GM19397 (cell line): Measurements from ENCODE around the gene ALX3.

Source experiments
- ATAC-seq: cut with Tn5 transposase; IDR thresholded peaks from one replicate; pipeline ENCODE4 v1.9.1; 2021; ENCODE audit warnings: mild to moderate bottlenecking, moderate library complexity; ENCODE audit not compliant: unreplicated experiment

Gene ALX3

DNA sequence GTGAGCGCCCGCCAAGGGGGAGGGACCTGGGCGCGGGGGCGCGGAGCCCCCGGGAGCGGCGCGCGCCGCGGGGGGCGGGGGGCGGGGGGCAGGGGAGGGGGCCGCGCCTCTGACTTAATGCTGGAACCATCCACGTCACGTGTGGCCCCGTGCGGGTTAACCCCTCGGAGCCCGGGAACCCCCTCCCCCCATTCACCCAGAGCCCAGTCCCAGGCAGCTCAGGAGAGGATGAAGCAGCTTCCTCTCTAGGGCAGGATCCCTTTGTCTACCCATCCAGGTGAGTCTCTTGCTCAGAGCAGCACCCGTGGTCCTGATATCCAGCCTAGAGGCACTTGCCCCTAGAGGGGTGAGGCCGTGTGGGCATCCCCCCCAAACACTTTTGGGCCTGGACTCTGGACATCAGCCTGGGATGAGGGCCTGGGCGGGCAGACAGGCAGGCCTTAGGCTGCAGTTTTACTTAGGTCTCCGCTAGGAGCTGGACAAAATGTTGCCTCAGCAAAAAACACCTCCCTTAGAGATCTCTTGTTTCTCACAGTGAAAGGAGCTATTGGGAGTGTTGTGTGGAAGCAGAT lies at the start of gene ALX3:
Gene ALX3, minus strand, starts transcription at position 2 of the 572 bp plus-strand sequence. CDS start 60 bp downstream, outside the sequence.
- ATAC-seq = no peak

DNA sequence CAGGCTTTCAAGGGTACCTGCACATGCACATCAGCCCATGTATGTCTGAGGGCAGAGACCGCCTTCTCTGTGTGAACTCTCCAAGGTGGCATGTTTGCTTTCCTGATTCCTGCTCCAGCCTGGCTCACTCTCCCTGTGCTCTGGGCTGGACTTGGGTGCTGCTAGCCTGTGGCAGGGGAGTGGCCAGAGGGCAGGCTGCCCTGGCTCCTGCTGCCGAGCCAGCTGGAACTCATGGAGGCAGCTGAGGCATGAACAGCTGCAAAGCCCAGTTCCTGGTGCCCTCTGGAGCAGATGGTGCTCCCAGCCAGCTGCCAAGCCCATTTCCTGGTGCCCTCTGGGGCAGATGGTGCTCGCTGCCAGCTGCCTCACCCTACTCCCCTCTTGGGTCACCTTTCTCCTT lies 49.4 kb upstream of the ALX3 start:
- ATAC-seq = no peak

DNA sequence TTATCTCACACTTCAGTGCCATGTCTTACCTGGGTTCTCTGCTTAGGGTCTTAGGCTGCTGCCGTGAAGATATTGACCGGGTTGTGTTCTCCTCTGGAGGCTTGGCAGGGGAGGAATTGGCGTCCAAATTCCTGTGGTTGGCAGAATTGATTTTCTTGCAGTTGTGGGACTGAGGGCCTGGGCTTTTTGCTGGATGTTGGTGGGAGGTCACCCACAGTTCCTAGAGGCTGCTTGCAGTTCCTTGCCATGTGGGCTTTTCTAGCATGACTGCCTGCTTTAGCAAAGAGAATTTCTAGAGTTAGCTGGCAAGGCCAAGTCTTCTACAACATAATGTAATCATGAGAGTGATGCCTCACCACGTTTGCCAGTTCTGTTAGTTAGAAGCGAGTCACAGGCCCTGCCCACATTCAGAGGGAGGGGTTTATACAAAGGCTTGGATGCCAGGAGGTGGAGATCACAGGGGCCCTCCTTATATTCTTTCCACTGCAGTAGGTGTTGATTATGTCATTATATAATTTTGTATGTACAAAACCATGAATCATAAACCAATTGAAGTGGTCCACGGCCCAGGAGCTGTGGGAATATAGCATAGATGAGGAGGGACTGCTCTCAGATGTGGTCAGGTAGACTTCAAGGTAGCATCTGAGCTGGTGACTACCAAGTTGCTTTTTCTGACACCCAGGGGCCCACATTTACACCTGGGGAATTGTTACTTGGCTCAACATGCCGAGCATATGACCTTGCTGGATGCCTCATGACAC lies 48.3 kb upstream of the ALX3 start:
- no peak for ATAC-seq

DNA sequence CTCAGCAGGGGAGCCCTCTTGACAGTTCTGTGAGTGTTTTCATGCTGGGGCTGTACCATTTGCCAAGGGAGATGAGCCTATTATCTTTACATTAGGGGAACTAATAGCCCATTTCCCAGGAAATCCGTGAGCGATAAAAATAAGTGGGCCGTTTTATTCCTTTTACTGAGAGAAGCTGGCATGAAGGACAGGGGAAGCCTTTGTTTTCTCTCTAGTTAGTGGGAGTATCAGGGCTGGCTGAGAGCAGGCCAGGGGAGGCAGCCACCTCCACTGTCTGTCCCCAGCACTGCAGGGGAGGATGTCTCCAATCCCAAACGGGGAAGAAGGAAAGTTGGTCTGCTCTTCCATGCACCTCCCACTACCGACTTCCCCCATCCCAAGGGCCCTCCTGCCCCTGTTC lies 44.3 kb upstream of the ALX3 start:
- no peak for ATAC-seq

DNA sequence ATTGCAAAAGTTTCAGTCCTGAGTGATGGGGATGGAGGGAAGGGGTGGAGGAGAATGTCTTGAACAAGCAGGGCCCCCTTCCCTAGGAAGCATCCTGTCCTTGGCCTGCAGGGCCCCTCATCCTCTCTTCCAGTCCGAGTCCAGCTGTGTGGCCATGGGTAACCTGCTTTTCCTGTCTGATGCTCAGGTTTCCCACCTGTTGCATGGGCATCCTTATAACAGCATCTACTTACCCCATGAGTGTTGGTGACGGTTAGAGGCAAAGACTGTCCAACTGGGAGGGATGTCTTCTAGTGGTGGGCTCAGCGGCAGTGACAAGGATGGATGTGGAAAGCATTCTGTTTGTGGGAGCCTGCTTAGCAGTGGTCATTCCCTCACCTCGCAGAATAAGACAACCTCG lies 43.7 kb upstream of the ALX3 start:
- no peak for ATAC-seq

DNA sequence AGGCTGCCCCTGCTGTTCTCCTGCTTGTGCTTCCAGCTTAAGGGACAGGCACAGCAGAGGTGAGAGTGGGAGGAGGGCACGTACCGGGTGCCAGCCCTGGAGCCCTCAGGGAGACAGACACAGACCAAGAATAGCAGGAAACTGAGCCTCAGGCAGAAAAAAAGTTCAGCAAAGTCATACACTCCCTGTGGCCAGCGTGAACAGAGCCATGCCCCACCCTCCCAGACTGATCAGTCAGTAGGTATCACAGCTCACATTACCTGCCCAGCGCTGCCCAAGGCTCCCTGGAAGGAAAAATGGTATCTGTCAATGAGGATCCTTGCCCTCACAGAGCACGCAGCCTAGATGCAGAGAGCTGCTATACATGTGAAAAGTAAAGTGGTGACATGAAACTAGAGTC lies 43.1 kb upstream of the ALX3 start:
- ATAC-seq = no peak

DNA sequence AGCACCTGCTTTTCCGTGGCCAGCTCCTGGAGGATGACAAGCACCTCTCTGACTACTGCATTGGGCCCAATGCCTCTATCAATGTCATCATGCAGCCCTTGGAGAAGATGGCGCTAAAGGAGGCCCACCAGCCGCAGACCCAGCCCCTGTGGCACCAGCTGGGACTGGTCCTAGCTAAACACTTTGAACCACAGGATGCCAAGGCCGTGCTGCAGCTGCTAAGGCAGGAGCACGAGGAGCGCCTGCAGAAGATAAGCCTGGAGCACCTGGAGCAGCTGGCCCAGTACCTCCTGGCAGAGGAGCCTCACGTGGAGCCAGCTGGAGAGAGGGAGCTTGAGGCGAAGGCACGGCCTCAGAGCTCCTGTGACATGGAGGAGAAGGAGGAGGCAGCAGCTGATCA lies 42.2 kb upstream of the ALX3 start:
- ATAC-seq = no peak

DNA sequence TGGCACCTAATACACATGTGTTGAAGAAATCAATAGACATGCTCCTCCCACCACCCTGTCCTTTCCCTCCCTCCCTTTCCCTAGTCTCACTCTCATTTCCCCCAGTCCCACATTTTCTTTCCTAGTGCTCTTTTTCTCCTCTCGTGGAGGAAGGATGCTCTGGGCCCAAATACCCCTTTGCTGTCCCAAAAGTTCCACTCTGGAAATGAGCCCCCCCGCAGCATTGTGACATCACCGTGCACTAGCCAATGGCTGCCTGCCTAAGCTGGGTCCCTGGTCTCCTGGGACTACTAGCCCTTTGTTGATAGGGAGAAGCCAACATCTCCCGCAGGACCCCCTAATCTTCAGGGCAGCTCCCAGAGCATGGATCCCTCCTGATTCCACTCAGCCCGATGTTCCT lies 41.7 kb upstream of the ALX3 start, which contains the start of gene UBL4B:
Gene UBL4B, plus strand, starts transcription at position 301 of the 400 bp plus-strand sequence. Its CDS starts 92 bp downstream, at position 393.
- ATAC-seq = no peak

DNA sequence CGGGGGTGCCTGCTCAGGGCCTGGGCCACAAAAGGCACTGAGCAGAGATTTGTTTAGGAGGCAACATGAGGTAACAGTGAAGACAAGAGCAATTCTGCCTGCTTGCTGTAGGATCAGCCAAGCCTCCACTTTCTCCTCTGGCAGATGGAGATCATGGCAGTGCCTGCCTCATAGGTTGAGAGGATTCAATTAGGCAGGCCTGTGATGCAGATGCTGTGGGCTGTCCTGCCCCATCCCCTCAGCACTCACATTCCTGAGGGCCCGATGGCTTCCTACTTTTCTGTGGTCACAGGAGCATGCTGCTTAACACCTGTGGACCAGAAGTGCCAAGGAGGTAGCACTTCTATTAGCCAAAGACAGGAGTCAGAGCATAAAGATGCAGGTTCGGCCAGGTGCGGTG lies 40.6 kb upstream of the ALX3 start:
- ATAC-seq = no peak

DNA sequence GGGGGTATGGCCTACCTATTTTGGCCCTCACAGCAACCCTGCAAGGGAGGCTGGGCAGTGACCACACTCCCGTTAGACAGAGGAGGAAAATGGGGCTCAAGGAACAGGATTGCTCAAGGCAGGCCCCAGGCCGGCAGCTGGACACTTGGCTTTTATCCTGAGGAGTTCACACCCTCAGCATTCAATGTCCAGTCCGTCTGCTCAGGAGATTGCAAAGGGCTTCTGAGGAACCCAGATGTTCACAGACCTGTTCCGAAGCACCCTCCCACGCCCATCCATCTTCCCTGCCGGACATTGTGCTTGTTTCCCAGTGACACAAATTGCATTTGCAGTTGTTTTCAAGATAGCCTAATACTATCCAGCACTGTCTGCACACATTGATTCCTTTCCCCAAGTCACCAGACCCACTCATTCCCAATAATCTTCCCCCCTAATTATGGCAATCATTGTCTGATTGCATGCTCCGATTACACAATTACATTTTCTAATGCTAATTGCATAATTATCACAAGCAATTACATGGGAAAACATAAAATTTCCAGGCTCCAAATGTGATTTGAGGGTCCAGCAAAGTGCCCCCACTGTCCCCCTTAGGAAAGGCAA lies 37.5 kb upstream of the ALX3 start:
- ATAC-seq = no peak

DNA sequence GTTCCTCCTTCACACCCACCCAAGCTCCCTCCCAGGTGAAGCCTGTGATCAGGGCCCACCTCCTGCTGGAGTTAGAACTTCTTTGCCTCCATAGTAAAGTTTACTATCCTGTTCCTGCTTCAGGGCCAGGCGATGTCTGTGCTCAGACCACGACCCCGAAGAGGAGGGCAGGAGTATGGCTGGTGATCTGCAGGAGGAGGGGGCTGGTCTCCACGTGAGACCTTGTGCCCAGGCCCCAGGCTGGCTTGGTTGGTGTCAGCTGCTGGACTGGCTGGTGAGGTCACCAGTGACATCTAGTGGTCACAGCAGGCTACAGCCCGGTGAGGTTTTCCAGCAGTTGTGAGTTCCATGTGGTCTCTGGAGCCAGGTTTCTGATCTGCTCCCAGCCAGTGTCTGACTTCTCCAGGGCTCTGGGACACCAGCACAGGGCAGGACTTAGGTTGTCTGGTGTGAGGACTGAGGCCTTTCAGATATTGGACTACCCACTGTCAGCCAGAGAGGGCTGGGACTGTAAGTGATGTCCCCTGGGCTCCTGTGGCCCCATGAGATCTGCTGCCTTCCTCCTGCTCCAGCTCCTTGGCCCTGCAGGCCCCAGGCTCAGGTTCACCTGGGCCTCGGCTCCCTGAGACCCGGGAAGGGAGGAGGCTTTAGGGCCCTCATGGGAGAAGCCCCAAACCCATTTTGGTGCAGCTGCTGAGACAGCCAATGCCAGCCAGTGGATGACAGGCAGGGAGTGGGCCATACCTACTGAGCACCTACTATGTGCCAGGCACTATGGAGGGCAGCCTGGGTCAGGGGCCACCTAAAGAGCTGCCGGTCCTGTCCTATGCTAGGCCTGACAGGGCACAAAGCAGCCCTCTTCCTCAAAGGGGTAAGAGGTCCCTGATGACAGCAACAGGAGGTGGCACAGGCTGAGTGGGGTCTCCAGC lies 35.8 kb upstream of the ALX3 start:
- no peak for ATAC-seq

DNA sequence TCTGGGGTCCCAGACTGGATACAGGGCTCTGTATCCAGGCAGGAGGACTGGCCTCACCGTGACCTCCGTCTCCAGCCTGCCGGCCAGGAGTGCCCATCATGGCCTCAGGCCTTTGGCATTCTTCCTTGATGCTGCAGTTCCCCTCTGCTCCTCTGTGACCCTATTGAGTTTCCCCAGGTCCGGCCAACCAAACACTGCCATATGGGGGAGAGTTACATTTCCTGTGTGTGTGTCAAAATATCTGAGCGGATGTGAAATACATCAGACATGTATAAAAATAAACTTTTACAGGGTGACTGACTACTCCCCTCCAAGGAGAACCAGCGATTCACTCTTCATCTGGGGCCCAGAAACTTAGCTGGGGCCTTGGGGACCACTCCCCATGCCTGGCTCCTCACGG lies 31.6 kb upstream of the ALX3 start:
- ATAC-seq = no peak

DNA sequence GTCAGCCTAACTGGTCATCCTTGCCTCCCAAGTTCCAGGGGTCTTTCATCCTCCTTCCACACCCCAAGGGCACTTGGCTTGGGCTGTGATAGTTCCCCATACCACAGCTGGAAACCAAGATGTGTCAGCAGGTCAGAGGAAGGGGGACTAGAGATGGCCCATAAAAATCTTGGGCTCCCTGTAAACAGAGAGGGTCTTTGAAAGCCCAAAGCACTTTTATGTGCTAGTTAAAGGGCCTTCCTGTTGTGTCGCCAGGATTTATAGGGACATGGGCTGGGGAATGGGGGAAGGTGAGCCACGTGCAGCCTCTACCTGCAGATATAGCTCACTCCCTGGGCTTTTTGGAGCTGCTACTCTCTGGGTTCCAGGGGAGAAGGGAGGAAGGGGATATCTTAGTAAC lies 29.9 kb upstream of the ALX3 start:
- no peak for ATAC-seq

DNA sequence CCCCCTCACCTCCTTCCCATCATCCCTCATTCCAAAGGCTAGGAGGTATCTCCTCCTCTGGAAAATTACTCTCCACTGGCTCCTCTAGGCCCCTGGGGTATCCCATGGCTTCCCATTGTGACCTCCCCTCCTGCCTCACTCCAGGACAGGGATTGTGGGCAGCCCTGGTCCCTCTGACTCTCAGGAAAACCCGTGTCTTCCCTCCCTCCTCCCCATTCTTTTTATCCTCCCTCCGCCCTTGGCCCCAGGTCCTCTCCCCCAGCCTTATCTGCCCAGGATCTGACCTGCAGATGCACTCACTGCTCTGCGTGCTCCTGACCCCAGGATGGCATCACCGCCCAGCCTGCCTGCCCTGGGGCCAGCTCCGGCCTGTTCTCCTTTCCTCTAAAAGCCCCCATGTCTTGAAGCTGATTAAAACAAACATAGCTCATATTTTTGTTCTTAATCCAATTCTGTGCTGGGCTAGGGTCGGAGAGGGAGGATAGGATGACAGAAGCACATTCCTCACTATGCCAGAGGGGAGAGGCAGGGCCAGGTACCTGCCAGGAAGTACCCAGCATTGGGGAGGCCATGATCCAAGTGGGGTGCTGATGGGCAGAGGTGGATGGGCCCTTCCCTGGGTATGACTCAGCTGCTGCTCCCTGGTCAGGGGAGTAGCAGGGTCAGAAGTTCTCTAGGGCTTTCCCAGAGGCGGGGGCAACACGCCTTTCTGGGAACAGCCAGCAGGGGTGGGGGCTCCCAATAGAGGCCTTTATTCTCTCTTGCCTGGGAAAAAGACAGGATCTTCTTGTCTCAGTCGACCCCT lies 28.0 kb upstream of the ALX3 start:
- ATAC-seq = no peak

DNA sequence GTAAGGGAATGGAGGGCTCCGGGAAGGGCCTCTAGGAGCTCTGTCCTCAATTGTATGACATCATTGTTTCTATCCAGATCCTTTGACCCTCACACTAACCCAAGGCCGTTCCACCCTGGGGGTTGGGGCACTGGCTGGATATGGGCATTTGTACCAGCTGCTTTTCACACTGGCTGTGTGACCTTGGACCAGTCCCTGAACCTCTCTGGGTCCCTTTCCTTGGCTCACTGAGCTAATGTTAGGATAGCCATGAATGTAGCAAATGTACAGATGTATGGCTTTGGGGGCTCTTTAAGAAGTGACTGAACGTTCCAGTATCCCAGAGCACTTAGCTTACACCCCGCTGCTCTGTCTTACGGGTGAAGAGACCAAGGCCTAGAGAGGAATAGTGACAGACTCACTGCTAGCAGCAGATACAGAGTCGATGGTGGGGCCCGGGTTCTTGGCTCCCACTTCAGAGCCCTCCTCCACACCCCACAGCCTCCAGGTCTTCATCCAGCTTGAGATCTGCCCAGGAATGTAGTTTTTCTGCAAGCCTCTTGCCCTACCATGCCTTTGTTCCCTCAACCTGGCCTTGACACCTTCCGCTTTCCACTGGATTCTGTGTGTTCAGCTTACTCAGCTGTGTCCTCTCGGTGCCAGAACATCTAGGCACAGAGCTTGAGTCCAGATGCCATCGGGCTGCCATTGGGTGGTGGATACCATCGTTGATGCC lies 27.2 kb upstream of the ALX3 start:
- ATAC-seq = no peak

DNA sequence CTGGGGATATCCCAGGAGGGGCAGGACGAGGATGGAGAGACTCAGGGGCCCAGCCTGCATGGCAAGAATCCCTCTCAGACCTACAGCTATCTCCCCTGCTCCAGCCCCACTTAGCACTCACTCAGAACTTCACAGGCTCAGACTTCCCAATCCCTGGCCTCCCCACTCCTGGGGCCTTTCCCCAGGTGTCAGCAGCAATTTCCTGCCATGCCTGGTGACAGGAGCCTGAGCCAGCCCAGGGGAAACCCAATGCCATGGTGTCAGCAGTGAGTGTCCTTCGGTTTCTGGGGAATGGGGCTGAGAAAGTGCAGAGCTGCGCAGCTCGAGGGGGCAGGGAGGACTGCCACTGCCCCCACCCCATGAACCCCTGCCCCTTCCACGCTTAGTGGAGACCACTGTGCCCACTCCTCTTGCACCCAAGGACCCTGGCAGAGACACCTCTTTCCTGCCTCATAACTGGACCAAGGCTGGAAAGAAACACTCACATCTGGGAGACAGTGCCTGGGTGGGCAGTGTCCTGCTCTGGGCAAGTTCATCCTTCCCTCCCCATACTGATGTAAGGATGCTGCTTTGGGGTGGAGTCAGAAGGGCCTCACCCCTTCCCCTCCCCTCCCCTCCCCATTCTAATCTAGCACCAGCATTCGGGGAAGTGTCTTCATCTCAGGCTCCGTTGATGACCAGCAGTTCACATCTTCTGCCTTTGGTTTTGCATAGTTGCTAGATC lies 24.6 kb upstream of the ALX3 start:
- ATAC-seq = no peak

DNA sequence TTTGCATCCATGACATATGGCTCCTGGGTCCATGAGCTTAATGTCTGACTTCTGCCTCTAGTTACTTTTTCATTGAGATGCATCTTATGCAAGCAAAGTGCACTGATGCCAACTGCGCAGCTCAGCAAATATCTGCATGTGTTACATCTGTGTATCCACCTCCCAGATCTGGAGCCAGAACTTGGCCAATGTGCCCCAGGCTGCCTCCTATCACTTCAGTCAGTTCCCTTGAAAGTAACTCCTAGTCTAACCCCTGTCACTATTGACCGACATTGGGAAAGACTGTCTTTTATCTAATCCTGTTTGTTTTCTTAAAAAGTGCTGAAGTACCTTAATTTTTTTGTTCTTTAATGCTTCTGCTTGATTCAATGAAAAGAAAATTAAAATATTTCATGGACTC lies 22.5 kb upstream of the ALX3 start:
- no peak for ATAC-seq

DNA sequence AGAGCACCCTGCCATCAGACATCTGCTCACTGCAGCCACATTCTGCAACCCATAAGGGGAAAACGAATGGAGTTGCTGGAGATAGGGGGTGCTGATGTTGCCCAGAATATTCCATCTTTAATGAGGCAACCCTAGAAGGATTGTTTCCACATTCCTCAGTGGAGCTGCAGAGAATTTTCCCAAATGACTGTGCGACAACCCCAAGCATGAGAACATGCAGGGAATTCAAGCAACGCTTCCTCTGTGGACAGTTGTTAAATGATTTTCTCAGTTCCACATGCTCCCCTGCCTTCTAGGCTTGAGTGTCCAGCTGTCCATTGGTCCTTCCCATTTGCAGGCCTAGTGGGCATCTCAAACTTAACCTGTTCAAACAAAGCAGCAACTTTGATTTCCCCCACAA lies 21.3 kb upstream of the ALX3 start:
- ATAC-seq = no peak

DNA sequence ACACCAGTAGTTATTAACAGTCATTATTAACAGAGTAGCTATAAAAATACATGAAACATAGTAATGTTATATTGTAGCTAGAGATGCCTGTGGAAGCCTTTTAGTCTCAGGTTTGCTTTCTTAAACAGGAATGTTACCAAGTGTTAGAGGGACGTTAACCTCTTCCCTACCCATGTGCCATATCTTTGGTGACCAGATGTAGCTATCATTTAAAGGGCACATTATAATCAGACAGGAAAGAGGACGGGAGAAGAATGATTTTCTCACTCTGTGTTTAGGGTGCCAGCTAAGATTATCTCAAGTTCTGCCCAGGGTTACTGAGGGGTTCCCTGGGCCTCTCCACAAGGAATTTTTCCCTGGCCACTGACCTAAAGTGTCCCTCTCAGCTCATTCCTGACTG lies 20.9 kb upstream of the ALX3 start:
- no peak for ATAC-seq
